Tibial artery (tissue), 4 donors: ENCODE data around the gene FCHSD1.

Experiments
- DNase-seq, 2 donors: peaks; one replicate each; pipeline ENCODE4 v3.0.0-alpha.2; 2019
- H3K27ac ChIP-seq, 2 donors: fragments of 200-600 bp; sonication (generic) in 1 of 2; 1 replicate in 1 of 2; 2 replicates in 1 of 2; pipeline ENCODE4 v1.5.1; 2018 to 2019; ENCODE audit warnings: mild to moderate bottlenecking in 1 of 2
- H3K27me3 ChIP-seq, 2 donors: fragments of 200-600 bp; sonication (generic) in 1 of 2; one replicate each; pipeline versions ENCODE4 v1.5.1 to v1.6.0; 2016 to 2019
- H3K36me3 ChIP-seq, 3 donors: fragments of 200-600 bp; sonication (generic) in 2 of 3; one replicate each; pipeline ENCODE4 v1.5.1; 2016 to 2019; ENCODE audit warnings: mild to moderate bottlenecking in 2 of 3
- H3K4me1 ChIP-seq, 4 donors: fragments of 200-600 bp; sonication (generic) in 2 of 4; 1 replicate in 3 of 4; 2 replicates in 1 of 4; pipeline ENCODE4 v1.5.1; 2016 to 2019
- H3K4me3 ChIP-seq, 2 donors: fragments of 200-600 bp; sonication (generic) in 1 of 2; 1 replicate in 1 of 2; 2 replicates in 1 of 2; pipeline ENCODE4 v1.5.1; 2018 to 2019; ENCODE audit warnings: mild to moderate bottlenecking in 2 of 2
- H3K9me3 ChIP-seq, 3 donors: fragments of 200-600 bp; sonication (generic) in 1 of 3; one replicate each; pipeline ENCODE4 v1.5.1; 2016 to 2019
- CTCF ChIP-seq, 2 experiments: fragments of 200-600 bp in 1 of 2; fragments of 450-650 bp in 1 of 2; IDR thresholded peaks; one replicate each; pipeline ENCODE4 v1.5.1; 2017 to 2019; ENCODE audit warnings: antibody characterized with exemption in 2 of 2, mild to moderate bottlenecking in 1 of 2, moderate library complexity in 1 of 2
- intact Hi-C: fragments of 100-400 bp; cut with DNase I; formaldehyde crosslinking; loops from one replicate; pipeline ENCODE4 v1.15.0; 2023; ENCODE audit warnings: low total_unique reads

The FCHSD1 gene

GRCh38 chr5:141647242-141647641 lies 4.0 kb downstream of the FCHSD1 start:
- no peak for DNase-seq
- TF ChIP-seq CTCF (IDR thresholded peaks at IDR 0.05), result no peak
- intact Hi-C loops, result no loop called here
- Histone ChIP-seq H3K4me3 (no peak overlapping the region), H3K36me3 (peaks cover 10 to 61% (median 52%) of the 10 kb centered on the region in 3 donors), H3K9me3 (no peaks in the 10 kb centered on the region), H3K27me3 (no peaks in the 10 kb centered on the region), H3K27ac (no peak overlapping the region), H3K4me1 (peaks cover 0 to 19% (median 13%) of the 10 kb centered on the region in 4 donors)

GRCh38 chr5:141646026-141646425 lies 5.2 kb downstream of the FCHSD1 start:
- intact Hi-C loops, result no loop called here
- TF ChIP-seq CTCF (IDR thresholded peaks at IDR 0.05), result no peak
- DNase-seq, result no peak
- peaks cover 10 to 71% (median 52%) of the 10 kb centered on the region in 3 donors for H3K36me3 ChIP-seq
- no peak overlapping the region for H3K27ac ChIP-seq
- H3K4me1 ChIP-seq, result peaks cover 0 to 12% (median 8%) of the 10 kb centered on the region in 4 donors
- no peaks in the 10 kb centered on the region for H3K27me3 ChIP-seq
- no peaks in the 10 kb centered on the region for H3K9me3 ChIP-seq
- no peak overlapping the region for H3K4me3 ChIP-seq

DNA sequence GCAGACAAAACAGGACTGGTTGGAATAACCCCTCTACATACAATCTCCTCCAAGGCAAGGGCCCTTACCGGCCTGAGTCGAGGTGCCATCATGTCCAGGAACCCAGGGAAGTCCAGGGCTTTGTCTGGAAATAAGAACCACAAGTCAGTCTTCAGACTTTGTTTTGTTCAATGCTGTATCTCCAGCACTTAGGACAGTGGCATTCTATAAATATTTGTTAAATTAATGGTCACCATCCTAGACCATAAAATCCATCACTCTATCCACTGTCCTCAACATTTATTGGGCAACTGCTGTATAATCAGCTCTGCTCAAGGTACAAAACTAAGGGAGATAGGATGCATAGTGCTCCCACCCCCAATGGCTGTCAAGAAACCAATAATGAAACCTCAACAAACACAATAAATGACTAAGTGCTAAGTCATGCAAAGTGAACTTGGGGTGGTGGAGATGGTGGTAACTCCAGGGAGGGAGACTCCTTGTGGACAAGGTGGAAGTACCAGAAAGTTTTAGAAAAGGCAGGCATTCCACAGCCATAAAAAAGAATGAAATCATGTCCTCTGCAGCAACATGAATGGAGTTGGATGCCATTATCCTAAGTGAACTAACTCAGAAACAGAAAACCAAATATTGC lies 9.5 kb downstream of the FCHSD1 start:
- H3K4me3 ChIP-seq, result no peak overlapping the region
- DNase-seq, result no peak
- H3K36me3 ChIP-seq, result peaks cover 10 to 63% (median 42%) of the 10 kb centered on the region in 3 donors
- H3K4me1 ChIP-seq, result peaks cover 0 to 13% (median 10%) of the 10 kb centered on the region in 4 donors
- no peaks in the 10 kb centered on the region for H3K9me3 ChIP-seq
- TF ChIP-seq CTCF (IDR thresholded peaks at IDR 0.05), result no peak
- peaks cover 0 to 5% of the 10 kb centered on the region in 2 donors for H3K27me3 ChIP-seq
- H3K27ac ChIP-seq, result no peak overlapping the region
- intact Hi-C loops, result no loop called here

GRCh38 chr5:141640698-141641097 lies 10.5 kb downstream of the FCHSD1 start:
- peaks cover 0 to 18% (median 15%) of the 10 kb centered on the region in 4 donors for H3K4me1 ChIP-seq
- H3K27me3 ChIP-seq, result peaks cover 0 to 5% of the 10 kb centered on the region in 2 donors
- no peak for DNase-seq
- H3K36me3 ChIP-seq, result peaks cover 8 to 52% (median 32%) of the 10 kb centered on the region in 3 donors
- no peak for TF ChIP-seq CTCF (IDR thresholded peaks at IDR 0.05)
- intact Hi-C loops, result no loop called here
- H3K9me3 ChIP-seq, result no peaks in the 10 kb centered on the region
- H3K4me3 ChIP-seq, result no peak overlapping the region
- H3K27ac ChIP-seq, result no peak overlapping the region

GRCh38 chr5:141640051-141640415 lies 11.2 kb downstream of the FCHSD1 start:
- intact Hi-C loops, result no loop called here
- Histone ChIP-seq H3K27ac (no peak overlapping the region), H3K9me3 (no peaks in the 10 kb centered on the region), H3K4me3 (no peak overlapping the region), H3K27me3 (peaks cover 0 to 5% of the 10 kb centered on the region in 2 donors), H3K36me3 (peaks cover 4 to 46% (median 25%) of the 10 kb centered on the region in 3 donors), H3K4me1 (peaks cover 0 to 24% (median 21%) of the 10 kb centered on the region in 4 donors)
- TF ChIP-seq CTCF (IDR thresholded peaks at IDR 0.05), result no peak
- DNase-seq, result no peak
